ENCODE measurements around the gene LMAN2. TPM values are rescaled to one million over a fixed set of nuclear protein-coding genes. Genes with fewer than 3 reads are reported as not detected.
A peak's percentile ranks its signal among the peaks of the same experiment; 100 is the strongest.

Gene LMAN2
- polyA plus RNA-seq, 1 experiment, result 150 TPM

- CTCF ChIA-PET, result interaction anchor here (2.8 to 4.0 kb wide), 2 partner anchors 9 to 187 kb away, joined by 22 to 33 read pairs; no protein-coding TSS in a partner anchor
Observed at GRCh38 chr5:177300951-177301350, 50.5 kb downstream of the LMAN2 start.

GRCh38 chr5:177300236-177300880 is 51.1 kb downstream of the LMAN2 start:
- peak overlapping the region; percentile 34 for H3K27ac ChIP-seq (ENCODE audit: low read depth, low read length)
- ChIA-PET POLR2A (interaction anchor here (0.6 kb wide), 1 partner anchor 70 kb away, joined by 5 read pairs; no protein-coding TSS in a partner anchor), CTCF (interaction anchor here (2.8 kb wide), 1 partner anchor 10 kb away, joined by 22 read pairs; no protein-coding TSS in a partner anchor)
- peak overlapping the region; percentile 11; the same call in 1 of the 2 replicates for H3K4me3 ChIP-seq (ENCODE audit: low read depth, low read length)
- H3K9me3 ChIP-seq (ENCODE audit: control insufficient read depth, insufficient read depth, low read length), result no peaks in the 10 kb centered on the region; the same call in 1 of the 2 replicates
- peak; percentile 37 for TF ChIP-seq CTCF (IDR thresholded peaks at IDR 0.05; ENCODE audit: low read depth, low read length)
- H3K27me3 ChIP-seq (ENCODE audit: control insufficient read depth, insufficient read depth, low read length), result no peaks in the 10 kb centered on the region
- DNase-seq (ENCODE audit: low read depth, low spot score), result peak; percentile 39

More at GRCh38 chr5:177300951-177301350, 50.5 kb downstream of the LMAN2 start:
- H3K27ac ChIP-seq (ENCODE audit: low read depth, low read length), result no peak overlapping the region
- POLR2A ChIA-PET, result interaction anchor here (0.6 kb wide), 1 partner anchor 70 kb away, joined by 5 read pairs; no protein-coding TSS in a partner anchor
- no peak for TF ChIP-seq CTCF (IDR thresholded peaks at IDR 0.05; ENCODE audit: low read depth, low read length)
- H3K27me3 ChIP-seq (ENCODE audit: control insufficient read depth, insufficient read depth, low read length), result no peaks in the 10 kb centered on the region
- H3K4me3 ChIP-seq (ENCODE audit: low read depth, low read length), result no peak overlapping the region
- H3K9me3 ChIP-seq (ENCODE audit: control insufficient read depth, insufficient read depth, low read length), result no peaks in the 10 kb centered on the region; the same call in 1 of the 2 replicates
- DNase-seq (ENCODE audit: low read depth, low spot score), result no peak

- Histone ChIP-seq H3K27me3 (ENCODE audit: control insufficient read depth, insufficient read depth, low read length) (no peaks in the 10 kb centered on the region), H3K4me3 (ENCODE audit: low read depth, low read length) (no peak overlapping the region), H3K9me3 (ENCODE audit: control insufficient read depth, insufficient read depth, low read length) (no peaks in the 10 kb centered on the region; the same call in 1 of the 2 replicates), H3K27ac (ENCODE audit: low read depth, low read length) (peak overlapping the region; percentile 57)
- ChIA-PET POLR2A (no interaction called here), CTCF (interaction anchor here (0.9 to 2.8 kb wide), 4 partner anchors 10 to 189 kb away, joined by 3 to 22 read pairs (median 6); no protein-coding TSS in a partner anchor)
- TF ChIP-seq CTCF (IDR thresholded peaks at IDR 0.05; ENCODE audit: low read depth, low read length), result no peak
- no peak for DNase-seq (ENCODE audit: low read depth, low spot score)
Observed at GRCh38 chr5:177299697-177300096, 51.8 kb downstream of the LMAN2 start.

GRCh38 chr5:177297922-177298321 is 53.5 kb downstream of the LMAN2 start:
- no peak overlapping the region for H3K27ac ChIP-seq (ENCODE audit: low read depth, low read length)
- H3K9me3 ChIP-seq (ENCODE audit: control insufficient read depth, insufficient read depth, low read length), result no peaks in the 10 kb centered on the region
- no peak for DNase-seq (ENCODE audit: low read depth, low spot score)
- no peak overlapping the region for H3K4me3 ChIP-seq (ENCODE audit: low read depth, low read length)
- ChIA-PET POLR2A (no interaction called here), CTCF (interaction anchor here (0.7 to 1.9 kb wide), 3 partner anchors 12 to 189 kb away, joined by 5 to 9 read pairs (median 7); no protein-coding TSS in a partner anchor)
- TF ChIP-seq CTCF (IDR thresholded peaks at IDR 0.05; ENCODE audit: low read depth, low read length), result no peak
- no peaks in the 10 kb centered on the region for H3K27me3 ChIP-seq (ENCODE audit: control insufficient read depth, insufficient read depth, low read length)

GRCh38 chr5:177296581-177296980 is 54.9 kb downstream of the LMAN2 start:
- no peak for DNase-seq (ENCODE audit: low read depth, low spot score)
- Histone ChIP-seq H3K4me3 (ENCODE audit: low read depth, low read length) (no peak overlapping the region), H3K27me3 (ENCODE audit: control insufficient read depth, insufficient read depth, low read length) (no peaks in the 10 kb centered on the region), H3K9me3 (ENCODE audit: control insufficient read depth, insufficient read depth, low read length) (no peaks in the 10 kb centered on the region), H3K27ac (ENCODE audit: low read depth, low read length) (no peak overlapping the region)
- TF ChIP-seq CTCF (IDR thresholded peaks at IDR 0.05; ENCODE audit: low read depth, low read length), result no peak
- CTCF ChIA-PET, result interaction anchor here (1.3 kb wide), 1 partner anchor 182 kb away, joined by 4 read pairs; no protein-coding TSS in a partner anchor
- POLR2A ChIA-PET, result no interaction called here

Measured in AG04450 (cell line).